Keratinocyte (primary cell): ENCODE results near the gene DEFB108B. TPM values are rescaled to one million over a fixed set of nuclear protein-coding genes. Genes with fewer than 3 reads are reported as not detected.
A peak's percentile ranks its signal among the peaks of the same experiment; 100 is the strongest.
"Not testable (repeated sequence)": the region's sequence is repeated elsewhere in the genome, so short reads cannot be mapped to it uniquely, and the experiment has no call there.

Experiments used
- DNase-seq: peaks from one replicate; pipeline ENCODE4 v3.0.0-alpha.2; 2011; ENCODE audit warnings: low read depth, missing footprints, low spot score
- FAIRE-seq: peaks from 2 replicates; lab custom pipeline; 2011; peaks lifted over from hg19 to GRCh38; lab: Jason Lieb, UNC
- H2AFZ ChIP-seq: 2 replicates; pipeline ENCODE4 v1.6.0; 2012; ENCODE audit warnings: low read length, control low read depth, inconsistent platforms; ENCODE audit not compliant: control insufficient read depth
- H3K27ac ChIP-seq: 2 replicates; pipeline ENCODE4 v1.5.1; 2011; ENCODE audit warnings: low read length; ENCODE audit not compliant: control insufficient read depth, insufficient read depth
- H3K27me3 ChIP-seq: 3 replicates; pipeline ENCODE4 v1.6.0; 2011; ENCODE audit warnings: low read length; ENCODE audit not compliant: control insufficient read depth, insufficient read depth; ENCODE audit errors: extremely low read depth
- H3K36me3 ChIP-seq, 2 experiments: 2 replicates in 1 of 2; 3 replicates in 1 of 2; pipeline ENCODE4 v1.5.1; 2011; ENCODE audit warnings: low read length in 2 of 2, mild to moderate bottlenecking in 1 of 2; ENCODE audit not compliant: control insufficient read depth in 2 of 2, insufficient read depth in 2 of 2; ENCODE audit errors: extremely low read depth in 1 of 2
- H3K4me1 ChIP-seq: 3 replicates; pipeline ENCODE4 v1.5.1; 2011; ENCODE audit warnings: low read length; ENCODE audit not compliant: control insufficient read depth, insufficient read depth; ENCODE audit errors: extremely low read depth
- H3K4me2 ChIP-seq: 3 replicates; pipeline ENCODE4 v1.6.0; 2011; ENCODE audit warnings: low read depth, low read length; ENCODE audit not compliant: control insufficient read depth, insufficient read depth; ENCODE audit errors: extremely low read depth
- H3K4me3 ChIP-seq, 3 experiments: fragments of 200-600 bp in 1 of 3; sonication (generic) in 1 of 3; 2 replicates in 2 of 3; 3 replicates in 1 of 3; pipeline ENCODE4 v1.5.1; 2011 to 2016; ENCODE audit warnings: low read length in 3 of 3, mild to moderate bottlenecking in 3 of 3, control low read depth in 2 of 3, inconsistent platforms in 1 of 3, low read depth in 1 of 3, mixed read lengths in 1 of 3, mixed run types in 1 of 3, moderate library complexity in 1 of 3; ENCODE audit not compliant: control insufficient read depth in 2 of 3, insufficient read depth in 2 of 3; ENCODE audit errors: extremely low read depth in 1 of 3
- H3K79me2 ChIP-seq: 2 replicates; pipeline ENCODE4 v1.6.0; 2012; ENCODE audit warnings: low read length; ENCODE audit not compliant: control insufficient read depth, insufficient read depth
- H3K9ac ChIP-seq: 3 replicates; pipeline ENCODE4 v1.6.0; 2011; ENCODE audit warnings: low read length; ENCODE audit not compliant: control insufficient read depth, insufficient read depth; ENCODE audit errors: extremely low read depth
- H3K9me1 ChIP-seq: 3 replicates; pipeline ENCODE4 v1.6.0; 2011; ENCODE audit warnings: low read length; ENCODE audit not compliant: control insufficient read depth, insufficient read depth; ENCODE audit errors: extremely low read depth
- H3K9me3 ChIP-seq: 2 replicates; pipeline ENCODE4 v1.5.1; 2012; ENCODE audit warnings: low read depth, low read length; ENCODE audit not compliant: control insufficient read depth
- H4K20me1 ChIP-seq: 3 replicates; pipeline ENCODE4 v1.6.0; 2011; ENCODE audit warnings: low read length; ENCODE audit not compliant: control insufficient read depth, insufficient read depth; ENCODE audit errors: extremely low read depth
- dilution Hi-C: fragments of 300-500 bp; cut with MboI; formaldehyde crosslinking; loops from one replicate; pipeline ENCODE4 v1.7.0; 2020; ENCODE audit warnings: low sequenced_read_pairs; ENCODE audit not compliant: extremely low pct_ligation_motif_present
- polyA minus RNA-seq, 3 experiments: library from RNA; depleted of rRNA, polyadenylated mRNA; stranded (reverse); fragments of >200 nt; gene quantifications; 1 replicate in 1 of 3; 2 replicates in 1 of 3; 3 replicates in 1 of 3; pipeline ENCODE4 v1.2.3, GENCODE V29; 2011
- polyA plus RNA-seq, 5 experiments: library from polyadenylated mRNA; depleted of rRNA in 3 of 5; stranded (reverse) in 3 of 5; stranded (forward) in 1 of 5; unstranded in 1 of 5; fragments of >200 nt; gene quantifications; 1 replicate in 1 of 5; 2 replicates in 3 of 5; 3 replicates in 1 of 5; pipeline versions ENCODE4 v1.2.1 to v1.2.3, GENCODE V29; 2011 to 2012; ENCODE audit warnings: missing spikeins in 2 of 5, low read depth in 1 of 5, low replicate concordance in 1 of 5

DEFB108B gene
- polyA plus RNA-seq = not detected in 3 replicates
- not detected for polyA plus RNA-seq (2011; ENCODE audit: low read depth)
- polyA plus RNA-seq (2011; cell fraction: cytosol; rRNA removed) = not detected in 2 replicates
- not detected in 2 replicates for polyA plus RNA-seq (2011; cell fraction: nucleus; rRNA removed)
- not detected in 2 replicates for polyA plus RNA-seq (2012; ENCODE audit: low replicate concordance)
- not detected in 3 replicates for polyA minus RNA-seq
- polyA minus RNA-seq (2011; cell fraction: cytosol; rRNA and poly(A)+ RNA removed) = not detected
- polyA minus RNA-seq (2011; cell fraction: nucleus; rRNA and poly(A)+ RNA removed) = not detected in 2 replicates

GRCh38 chr11:71832811-71833210, at the start of gene DEFB108B:
DEFB108B (plus strand) TSS chr11:71833200; CDS start chr11:71833200, 0 bp downstream.
- H3K27me3 ChIP-seq, H3K79me2 ChIP-seq, H3K36me3 ChIP-seq, H3K9ac ChIP-seq, H2AFZ ChIP-seq, H3K27ac ChIP-seq, H3K9me1 ChIP-seq, H3K9me3 ChIP-seq, FAIRE-seq, DNase-seq, H4K20me1 ChIP-seq, H3K4me2 ChIP-seq, dilution Hi-C loops, H3K4me3 ChIP-seq, H3K4me1 ChIP-seq: not testable (repeated sequence)

- dilution Hi-C loops, DNase-seq, H3K9me3 ChIP-seq, H4K20me1 ChIP-seq, H3K27me3 ChIP-seq, H3K36me3 ChIP-seq, H3K4me1 ChIP-seq, H3K9me1 ChIP-seq, FAIRE-seq, H3K79me2 ChIP-seq: not testable (repeated sequence)
- peak overlapping the region; percentile 44 to 53 (median 49) for H3K4me3 ChIP-seq
- peak overlapping the region; percentile 86 for H2AFZ ChIP-seq
- peak overlapping the region; percentile 64 for H3K4me2 ChIP-seq
- peak overlapping the region; percentile 65 for H3K9ac ChIP-seq
- peak overlapping the region; percentile 43 for H3K27ac ChIP-seq
Measured at GRCh38 chr11:71786114-71786847, 46.7 kb upstream of the DEFB108B start.

- H4K20me1 ChIP-seq, H3K36me3 ChIP-seq, H3K9me1 ChIP-seq, H3K79me2 ChIP-seq, H3K9me3 ChIP-seq, H3K4me1 ChIP-seq, FAIRE-seq, DNase-seq, dilution Hi-C loops, H3K27me3 ChIP-seq, H2AFZ ChIP-seq: not testable (repeated sequence)
- Histone ChIP-seq H3K4me2 (peak overlapping the region; percentile 6), H3K27ac (peak overlapping the region; percentile 94), H3K9ac (peak overlapping the region; percentile 94), H3K4me3 (peak overlapping the region in 1 of 3 experiments; percentile 83)
Measured at GRCh38 chr11:71786848-71787097, 46.2 kb upstream of the DEFB108B start.
